Adipocyte (in vitro differentiated cells): Measurements from ENCODE around the gene SPEM3.

Experiments
- DNase-seq: peaks from one replicate; pipeline ENCODE4 v3.0.0-alpha.2; 2015; ENCODE audit warnings: low read depth
- H3K27me3 ChIP-seq: replicated peaks from 2 replicates; pipeline ENCODE4 v1.7.0; 2013; ENCODE audit warnings: mild to moderate bottlenecking, low read length, moderate library complexity; ENCODE audit not compliant: control insufficient read depth, insufficient read depth
- H3K36me3 ChIP-seq: 2 replicates; pipeline ENCODE4 v1.7.0; 2013; ENCODE audit warnings: low read length, mild to moderate bottlenecking, moderate library complexity; ENCODE audit not compliant: control insufficient read depth, insufficient read depth, severe bottlenecking
- H3K4me1 ChIP-seq: 2 replicates; pipeline ENCODE4 v1.7.0; 2013; ENCODE audit warnings: mild to moderate bottlenecking, low read length, moderate library complexity; ENCODE audit not compliant: control insufficient read depth, insufficient read depth
- H3K4me3 ChIP-seq: 2 replicates; pipeline ENCODE4 v1.7.0; 2013; ENCODE audit warnings: mild to moderate bottlenecking, low read length, moderate library complexity
- H3K9ac ChIP-seq: 2 replicates; pipeline ENCODE4 v1.7.0; 2013; ENCODE audit warnings: mild to moderate bottlenecking, low read length, moderate library complexity
- H3K9me3 ChIP-seq: 2 replicates; pipeline ENCODE4 v1.7.0; 2013; ENCODE audit warnings: mild to moderate bottlenecking, low read length, moderate library complexity; ENCODE audit not compliant: control insufficient read depth

The SPEM3 gene

DNA sequence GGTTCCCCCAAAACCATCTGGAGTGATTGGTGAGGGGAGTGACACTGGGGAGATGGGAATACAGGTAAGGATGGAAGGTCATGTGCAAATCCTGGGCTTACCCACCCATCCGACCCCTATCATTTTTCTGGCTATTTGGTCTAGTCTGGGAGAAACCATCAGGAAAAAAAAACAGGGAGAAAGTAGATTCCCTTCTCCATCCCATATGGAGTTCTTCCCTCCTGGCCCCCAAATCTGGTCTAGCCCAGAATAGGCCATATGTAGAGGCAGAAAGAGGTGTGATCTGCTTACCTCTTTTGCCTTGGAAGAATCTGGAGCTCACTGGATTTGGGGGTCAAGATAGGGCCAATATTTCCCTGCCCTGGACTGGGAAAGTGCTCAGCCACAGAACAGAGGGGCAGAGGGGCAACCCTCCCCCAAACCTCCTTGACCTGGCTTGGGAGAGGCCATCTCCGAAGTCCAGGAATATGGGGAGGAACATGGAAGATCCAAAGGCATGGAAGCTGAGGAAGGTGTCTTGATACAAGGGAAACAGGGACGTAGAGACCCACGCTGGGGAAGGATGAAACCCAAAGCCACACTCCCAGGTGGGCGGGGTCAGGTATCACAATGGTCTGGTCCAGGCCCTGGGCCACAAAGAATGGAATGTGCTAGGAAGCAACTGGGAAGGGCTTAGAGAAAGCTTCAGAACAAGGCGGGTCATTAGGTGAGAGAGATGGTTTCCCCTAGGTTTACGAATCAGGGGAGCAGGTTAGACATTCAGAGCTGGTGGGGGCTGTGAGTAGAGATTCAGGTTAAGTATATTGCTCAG is 32.4 kb downstream of the SPEM3 start:
- no peak overlapping the region for H3K9ac ChIP-seq
- H3K36me3 ChIP-seq: peaks cover 34% of the 10 kb centered on the region
- H3K4me3 ChIP-seq: no peak overlapping the region
- H3K4me1 ChIP-seq: peaks cover 14% of the 10 kb centered on the region
- H3K27me3 ChIP-seq: no peaks in the 10 kb centered on the region
- no peak for DNase-seq
- no peaks in the 10 kb centered on the region for H3K9me3 ChIP-seq

- H3K4me1 ChIP-seq: peaks cover 27% of the 10 kb centered on the region
- no peak overlapping the region for H3K4me3 ChIP-seq
- no peaks in the 10 kb centered on the region for H3K9me3 ChIP-seq
- no peaks in the 10 kb centered on the region for H3K27me3 ChIP-seq
- peaks cover 34% of the 10 kb centered on the region for H3K36me3 ChIP-seq
- H3K9ac ChIP-seq: no peak overlapping the region
- no peak for DNase-seq
These were observed 34.1 kb downstream of the SPEM3 start for GRCh38 chr17:7462474-7463371.

DNA sequence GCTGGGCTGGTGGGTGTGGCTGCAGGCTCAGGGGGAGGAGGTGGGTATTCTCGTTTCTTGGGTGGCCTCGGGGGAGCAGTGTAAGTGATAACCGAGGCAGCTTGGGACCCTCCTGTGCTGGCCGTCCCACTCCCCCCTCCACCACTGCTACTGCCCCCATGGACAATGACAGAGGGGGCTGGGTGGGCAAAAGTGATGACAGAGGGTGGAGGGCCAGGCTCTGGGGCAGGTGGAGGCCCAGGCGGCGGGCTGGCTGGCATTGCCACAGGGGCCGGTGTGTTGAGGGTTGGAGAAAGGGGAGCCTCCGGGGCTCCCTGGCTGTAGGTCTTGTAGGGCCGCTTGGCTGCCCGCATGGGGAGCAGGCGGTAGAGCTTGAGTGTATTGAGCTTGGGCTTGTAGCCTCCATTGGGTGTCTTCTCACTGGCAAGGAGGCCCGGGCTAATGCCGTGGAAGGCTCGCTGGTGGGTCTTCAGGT is 34.8 kb downstream of the SPEM3 start:
- Histone ChIP-seq H3K4me1 (peaks cover 27% of the 10 kb centered on the region), H3K9ac (no peak overlapping the region), H3K36me3 (peaks cover 36% of the 10 kb centered on the region), H3K4me3 (no peak overlapping the region), H3K27me3 (no peaks in the 10 kb centered on the region), H3K9me3 (no peaks in the 10 kb centered on the region)
- no peak for DNase-seq

- no peak for DNase-seq
These were observed 35.4 kb downstream of the SPEM3 start for GRCh38 chr17:7464081-7464480.

DNA sequence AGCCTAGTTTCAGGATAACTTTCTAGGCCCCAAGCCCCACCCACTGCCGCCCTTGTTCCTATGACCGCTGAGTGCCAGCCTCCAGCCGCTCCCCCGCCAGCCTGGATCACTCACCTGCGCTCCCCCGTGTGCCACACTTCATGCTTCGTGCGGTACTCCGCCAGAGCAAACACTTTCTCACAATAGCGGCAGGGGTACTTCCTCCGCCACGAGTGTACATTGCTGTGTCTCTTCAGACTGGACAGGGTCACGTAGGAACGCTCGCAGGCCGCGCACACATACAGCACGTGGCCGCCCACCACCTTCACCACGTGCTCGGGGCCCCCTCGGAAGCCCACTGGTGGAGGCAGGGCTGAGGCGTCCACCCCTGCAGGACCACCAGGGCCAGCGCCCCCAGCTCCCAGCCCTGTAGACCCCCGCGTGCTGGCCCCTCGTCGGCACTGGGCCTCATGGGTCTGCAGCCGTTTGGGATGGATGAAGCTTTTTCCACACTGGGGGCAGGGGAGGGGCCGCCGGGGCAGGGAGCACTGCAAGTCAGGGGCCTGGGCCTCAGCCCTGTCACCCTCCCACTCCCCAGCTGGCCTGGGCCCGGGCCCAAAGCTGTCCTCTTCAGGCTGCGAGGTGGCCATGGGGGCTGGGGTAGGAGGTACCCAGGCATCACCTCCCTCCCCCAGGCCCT is 37.1 kb downstream of the SPEM3 start:
- DNase-seq: no peak
- H3K9me3 ChIP-seq: no peaks in the 10 kb centered on the region
- no peak overlapping the region for H3K4me3 ChIP-seq
- peaks cover 21% of the 10 kb centered on the region for H3K4me1 ChIP-seq
- H3K27me3 ChIP-seq: no peaks in the 10 kb centered on the region
- peaks cover 38% of the 10 kb centered on the region for H3K36me3 ChIP-seq
- no peak overlapping the region for H3K9ac ChIP-seq

More at GRCh38 chr17:7464081-7464480, 35.4 kb downstream of the SPEM3 start:
- H3K36me3 ChIP-seq: peaks cover 38% of the 10 kb centered on the region
- peaks cover 29% of the 10 kb centered on the region for H3K4me1 ChIP-seq
- H3K4me3 ChIP-seq: no peak overlapping the region
- H3K9me3 ChIP-seq: no peaks in the 10 kb centered on the region
- no peaks in the 10 kb centered on the region for H3K27me3 ChIP-seq
- H3K9ac ChIP-seq: no peak overlapping the region

GRCh38 chr17:7466318-7466638 is 37.6 kb downstream of the SPEM3 start:
- Histone ChIP-seq H3K36me3 (peaks cover 35% of the 10 kb centered on the region), H3K4me3 (no peak overlapping the region), H3K4me1 (peaks cover 22% of the 10 kb centered on the region), H3K9me3 (no peaks in the 10 kb centered on the region), H3K9ac (peak overlapping the region; percentile 33), H3K27me3 (no peaks in the 10 kb centered on the region)
- DNase-seq: no peak

DNA sequence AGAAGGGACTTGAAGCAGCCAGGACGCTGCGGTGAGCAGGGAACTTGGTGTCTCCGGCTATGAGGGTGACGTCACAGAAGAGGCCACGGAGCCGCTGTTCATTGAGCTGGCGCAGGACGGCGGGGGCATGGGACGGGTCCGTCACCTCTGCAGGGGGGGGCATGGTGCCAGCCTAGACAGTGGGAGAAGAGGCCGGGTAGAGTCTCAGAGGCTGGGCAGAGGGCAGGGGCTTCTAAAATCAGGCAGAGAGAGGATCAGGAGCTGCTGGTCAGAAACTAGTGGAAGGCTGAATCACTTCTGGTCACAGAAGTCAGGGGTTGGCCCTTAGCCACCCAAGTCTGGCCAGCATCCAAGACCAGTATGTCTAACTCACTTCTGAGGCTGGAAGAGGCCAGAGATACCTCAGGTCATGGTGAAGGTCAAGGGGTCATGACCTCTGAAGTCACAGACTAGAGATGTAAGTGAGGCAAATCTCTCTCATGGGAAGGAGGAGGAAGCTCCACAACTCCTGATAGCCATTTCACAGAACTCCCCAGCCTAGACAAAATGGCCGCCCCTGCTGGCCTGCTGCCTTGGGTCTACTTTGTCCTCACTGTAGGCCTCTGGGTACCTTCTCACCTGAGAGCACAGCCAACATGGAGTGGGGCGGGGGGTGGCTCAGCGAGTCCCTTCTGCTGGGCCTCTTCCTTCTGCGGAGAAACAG is 38.1 kb downstream of the SPEM3 start:
- Histone ChIP-seq H3K9ac (peak overlapping the region; percentile 33), H3K36me3 (peaks cover 31% of the 10 kb centered on the region), H3K9me3 (no peaks in the 10 kb centered on the region), H3K27me3 (no peaks in the 10 kb centered on the region), H3K4me3 (no peak overlapping the region), H3K4me1 (peaks cover 20% of the 10 kb centered on the region)
- no peak for DNase-seq

- Histone ChIP-seq H3K4me3 (no peak overlapping the region), H3K9me3 (no peaks in the 10 kb centered on the region), H3K36me3 (peaks cover 26% of the 10 kb centered on the region), H3K27me3 (no peaks in the 10 kb centered on the region), H3K4me1 (peaks cover 20% of the 10 kb centered on the region), H3K9ac (no peak overlapping the region)
- DNase-seq: no peak
These were observed 38.8 kb downstream of the SPEM3 start for GRCh38 chr17:7467498-7467897.

DNA sequence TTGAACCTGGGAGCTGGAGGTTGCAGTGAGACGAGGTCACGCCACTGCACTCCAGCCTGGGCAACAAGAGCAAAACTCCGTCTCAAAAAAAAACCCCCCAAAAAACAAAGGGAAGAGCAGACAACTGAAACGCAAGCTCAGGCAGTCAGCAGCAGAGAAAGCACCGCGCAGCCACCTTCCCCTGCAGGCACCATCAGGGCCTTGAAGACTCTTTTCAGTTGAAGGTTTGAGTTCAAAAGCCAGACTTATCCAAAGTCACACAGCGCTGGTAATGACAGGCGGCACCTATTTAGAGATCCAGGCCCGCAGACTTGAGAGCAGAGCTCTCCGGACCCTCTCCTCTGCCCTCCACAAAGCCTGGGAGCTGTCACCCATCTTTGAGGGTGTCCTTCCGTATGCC is 39.6 kb downstream of the SPEM3 start:
- no peaks in the 10 kb centered on the region for H3K9me3 ChIP-seq
- H3K36me3 ChIP-seq: peaks cover 18% of the 10 kb centered on the region
- no peak for DNase-seq
- no peaks in the 10 kb centered on the region for H3K27me3 ChIP-seq
- peaks cover 20% of the 10 kb centered on the region for H3K4me1 ChIP-seq
- no peak overlapping the region for H3K9ac ChIP-seq
- no peak overlapping the region for H3K4me3 ChIP-seq

GRCh38 chr17:7468804-7469389 is 40.2 kb downstream of the SPEM3 start:
- Histone ChIP-seq H3K4me1 (peaks cover 20% of the 10 kb centered on the region), H3K9ac (no peak overlapping the region), H3K36me3 (peaks cover 12% of the 10 kb centered on the region), H3K4me3 (no peak overlapping the region), H3K9me3 (no peaks in the 10 kb centered on the region), H3K27me3 (no peaks in the 10 kb centered on the region)
- no peak for DNase-seq
